Measurements from ENCODE around the gene HBG1. TPM values are rescaled to one million over a fixed set of nuclear protein-coding genes. Genes with fewer than 3 reads are reported as not detected.
A peak's percentile ranks its signal among the peaks of the same experiment; 100 is the strongest.

Gene HBG1
- total and polyA plus RNA-seq, 2 of the 4 experiments (the other 2 are of a cell fraction), result not detected

- no peak for ATAC-seq (ENCODE audit: low read depth)
- H3K79me1 ChIP-seq (ENCODE audit: low read depth in 1 of 2, low read length in 2 of 2), result no peaks in the 10 kb centered on the region
- H3K9me1 ChIP-seq (ENCODE audit: insufficient read depth, low read length), result peaks cover 11% of the 10 kb centered on the region; the same call in 1 of the 2 replicates
- in situ Hi-C loops (cut with MboI; ENCODE audit: low sequenced_read_pairs), result no loop called here
- no peak overlapping the region for H2AFZ ChIP-seq (replicated peaks; ENCODE audit: low read length, poor library complexity)
- no peak overlapping the region; the same call in 1 of the 2 replicates for H4K5ac ChIP-seq (ENCODE audit: low read depth, low read length)
- H3K56ac ChIP-seq (ENCODE audit: extremely low read depth, insufficient read depth, low read length), result no peak overlapping the region
- no peak overlapping the region for H2BK120ac ChIP-seq (ENCODE audit: low read depth, low read length)
- no peak overlapping the region for H3K23ac ChIP-seq (ENCODE audit: low read depth, low read length)
- H3K9ac ChIP-seq (ENCODE audit: low read depth, low read length), result no peak overlapping the region
- ChIA-PET POLR2A (ENCODE audit: unreplicated experiment) (no interaction called here), CTCF (interaction anchor here (0.6 kb wide), 2 partner anchors 37 to 55 kb away, joined by 3 to 4 read pairs; no protein-coding TSS in a partner anchor)
- no peak overlapping the region for H2AK9ac ChIP-seq (replicated peaks; ENCODE audit: low read depth, low read length, poor library complexity)
- H4K91ac ChIP-seq (ENCODE audit: insufficient read depth, low read depth, low read length), result no peak overlapping the region
- H3K4me3 ChIP-seq (ENCODE audit: insufficient read depth, low read depth, low read length), result no peak overlapping the region
- H3K4me1 ChIP-seq (ENCODE audit: control insufficient read depth, insufficient read depth, low read length), result peaks cover 5% of the 10 kb centered on the region
- no peak overlapping the region for H3K4me2 ChIP-seq (ENCODE audit: low read depth, low read length)
- no peak overlapping the region for H2BK5ac ChIP-seq (ENCODE audit: low read depth, low read length, poor library complexity, severe bottlenecking)
- WGBS, 2 experiments (ENCODE audit: extremely low coverage in 2 of 2, insufficient read length in 1 of 2), result no CpG with 5 or more reads among the region's 2 CpGs
- no peaks in the 10 kb centered on the region for H3K27me3 ChIP-seq (ENCODE audit: control insufficient read depth, insufficient read depth, low read length)
- H3K4ac ChIP-seq (ENCODE audit: low read depth, low read length), result no peak overlapping the region
- no peak overlapping the region for H2BK20ac ChIP-seq (ENCODE audit: low read depth, low read length)
- H2AK5ac ChIP-seq (ENCODE audit: low read depth, low read length), result no peak overlapping the region
- TF ChIP-seq POLR2A (IDR thresholded peaks at IDR 0.05; ENCODE audit: low read depth, low read length), result no peak
- no peak for TF ChIP-seq MAZ (IDR thresholded peaks at IDR 0.05; ENCODE audit: borderline replicate concordance, low read depth, low read length)
- H4K20me1 ChIP-seq (ENCODE audit: insufficient read depth, low read length), result no peaks in the 10 kb centered on the region
- intact Hi-C loops (cut with micrococcal nuclease), result no loop called here
- DNase-seq, result no peak
- H2BK15ac ChIP-seq (ENCODE audit: low read depth, low read length), result no peak overlapping the region
- H4K8ac ChIP-seq (ENCODE audit: low read depth in 2 of 2, low read length in 2 of 2), result no peak overlapping the region
- dilution Hi-C loops (cut with HindIII; ENCODE audit: low sequenced_read_pairs, unreplicated experiment), result no loop called here
- H3K36me3 ChIP-seq (ENCODE audit: control insufficient read depth, insufficient read depth, low read length), result no peaks in the 10 kb centered on the region
- H3K9me3 ChIP-seq (ENCODE audit: control insufficient read depth, insufficient read depth, low read length), result no peaks in the 10 kb centered on the region
- no peak overlapping the region for H3K14ac ChIP-seq (replicated peaks; ENCODE audit: low read depth, low read length)
- H3K18ac ChIP-seq (ENCODE audit: low read depth, low read length), result peak overlapping the region; percentile 37; the same call in 1 of the 2 replicates
- H3K27ac ChIP-seq (ENCODE audit: insufficient read depth, low read length), result no peak overlapping the region
- no TSS peak for BruUV-seq (replicated peaks)
Observed at GRCh38 chr11:5238486-5238885, 11.2 kb downstream of the HBG1 start.
